Measurements from ENCODE around the gene BAAT.
A peak's percentile ranks its signal among the peaks of the same experiment; 100 is the strongest.
"Not testable (repeated sequence)": the region's sequence is repeated elsewhere in the genome, so short reads cannot be mapped to it uniquely, and the experiment has no call there.

BAAT gene

DNA sequence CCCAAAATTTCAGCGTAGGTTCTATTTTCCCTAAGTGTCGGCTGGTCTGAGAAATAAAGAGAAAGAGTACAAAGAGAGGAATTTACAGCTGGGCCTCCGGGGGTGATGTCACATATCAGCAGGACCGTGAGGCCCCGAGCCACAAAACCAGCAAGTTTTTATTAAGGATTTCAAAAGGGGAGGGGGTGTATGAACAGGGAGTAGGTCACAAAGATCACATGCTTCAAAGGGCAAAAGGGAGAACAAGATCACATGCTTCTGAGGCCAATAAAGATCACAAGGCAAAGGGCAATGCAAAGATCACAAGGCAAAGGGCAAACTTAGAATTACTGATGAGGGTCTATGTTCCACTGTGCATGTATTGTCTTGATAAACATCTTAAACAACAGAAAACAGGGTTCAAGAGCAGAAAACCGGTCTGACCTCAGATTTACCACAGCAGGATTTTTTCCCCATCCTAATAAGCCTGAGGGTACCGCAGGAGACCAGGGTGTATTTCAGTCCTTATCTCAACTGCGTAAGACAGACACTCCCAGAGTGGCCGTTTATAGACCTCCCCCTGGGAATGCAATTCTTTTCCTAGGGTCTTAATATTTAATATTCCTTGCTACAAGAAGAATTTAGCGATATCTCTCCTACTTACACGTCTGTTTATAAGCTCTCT lies at the start of gene BAAT:
Gene BAAT, minus strand, starts transcription at position 134 of the 664 bp plus-strand sequence. CDS start 13,602 bp downstream, outside the sequence.
- DNase-seq, result not testable (repeated sequence)

DNA sequence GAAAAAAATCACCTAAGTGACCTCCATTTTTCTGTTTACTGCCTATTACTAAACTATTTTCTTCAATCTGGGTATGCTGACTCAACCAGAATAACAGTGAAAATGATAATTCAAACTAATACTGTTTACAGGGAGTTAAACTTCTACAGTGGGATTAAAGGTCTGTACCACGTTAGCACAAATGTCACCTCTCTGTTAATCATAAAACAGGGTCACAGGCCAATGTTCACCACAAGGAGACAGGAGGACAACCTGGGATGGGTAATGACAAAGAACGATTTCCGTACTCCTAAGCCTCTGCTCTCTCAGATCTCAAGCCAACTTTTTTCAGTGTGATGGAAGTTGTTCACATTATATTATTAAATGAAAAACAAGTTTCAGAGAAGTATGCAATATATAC lies 48.4 kb upstream of the BAAT start:
- no peak for DNase-seq

DNA sequence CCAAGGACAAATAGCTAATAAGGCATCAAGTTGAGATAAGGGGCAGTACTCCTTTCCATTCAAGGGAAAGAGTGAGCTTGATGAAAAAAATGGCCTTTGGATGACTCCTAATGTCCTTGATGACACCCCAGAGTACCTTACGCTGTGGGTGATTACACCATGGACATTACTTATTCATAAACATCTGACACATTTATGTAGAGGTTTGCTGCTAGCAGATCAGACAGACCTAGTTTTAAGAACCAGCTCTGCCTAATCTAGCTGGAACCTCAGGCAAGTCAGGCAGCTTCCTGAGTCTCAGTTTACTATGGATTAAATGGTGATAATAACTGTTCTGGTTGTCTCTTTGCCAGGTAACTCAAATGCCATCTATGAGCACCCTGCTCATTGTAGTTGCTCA lies 47.9 kb upstream of the BAAT start:
- no peak for DNase-seq

DNA sequence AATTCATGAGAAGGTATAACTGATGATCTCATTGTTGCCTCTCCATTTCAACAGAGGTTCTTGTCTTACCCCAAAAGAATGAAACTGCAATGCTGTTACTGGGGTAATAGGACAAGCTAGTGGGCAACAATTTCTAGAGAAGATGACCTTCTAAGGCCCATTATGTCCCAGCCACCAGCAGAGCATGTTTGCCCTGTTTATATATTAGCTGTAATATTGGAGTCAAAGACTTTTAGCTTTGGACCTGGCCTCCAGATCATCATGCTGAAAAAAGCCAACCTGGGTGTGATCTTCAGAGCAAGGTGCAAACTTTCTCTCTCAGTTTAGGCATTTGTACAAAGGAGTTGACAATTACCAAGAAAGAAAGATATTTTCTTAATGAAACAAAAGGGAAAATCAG lies 47.4 kb upstream of the BAAT start:
- DNase-seq, result no peak

DNA sequence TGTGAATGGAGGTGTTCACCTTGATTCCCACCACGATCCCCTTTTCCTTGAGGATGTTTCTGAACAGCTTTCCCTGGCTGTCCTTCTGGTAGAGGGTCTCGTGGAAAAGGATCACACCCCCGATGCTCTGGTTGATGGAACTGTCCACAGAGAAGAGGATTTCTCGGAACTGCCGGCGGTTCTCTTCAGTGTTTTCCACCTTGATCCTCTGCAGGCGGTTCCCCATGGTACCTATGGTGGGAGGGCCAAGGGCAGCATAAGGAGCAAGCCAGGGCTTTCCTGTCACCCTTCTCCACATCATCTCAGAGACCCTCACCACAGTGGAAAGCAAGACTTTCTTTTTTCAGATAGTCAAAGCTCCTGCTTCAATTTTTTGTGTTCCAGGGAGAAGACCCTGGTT lies 44.9 kb upstream of the BAAT start:
- DNase-seq, result no peak

DNA sequence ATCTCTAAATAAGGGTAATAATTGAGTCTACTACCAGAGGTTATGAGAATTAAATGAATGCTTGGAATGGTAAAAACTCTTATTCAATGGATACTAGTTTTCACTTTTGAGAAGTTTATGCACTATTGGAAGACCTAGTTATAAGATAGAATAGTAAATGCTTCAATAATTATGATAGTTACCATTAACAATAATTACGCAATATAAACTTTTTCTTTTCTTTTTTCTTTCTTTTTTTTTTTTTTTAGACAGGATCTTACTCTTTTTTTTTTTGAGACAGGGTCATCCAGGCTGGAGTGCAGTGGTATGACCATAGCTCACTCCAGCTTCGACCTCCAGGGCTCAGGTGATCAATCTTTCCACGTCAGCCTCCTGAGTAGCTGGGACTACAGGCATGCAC lies 44.1 kb upstream of the BAAT start:
- DNase-seq, result no peak

DNA sequence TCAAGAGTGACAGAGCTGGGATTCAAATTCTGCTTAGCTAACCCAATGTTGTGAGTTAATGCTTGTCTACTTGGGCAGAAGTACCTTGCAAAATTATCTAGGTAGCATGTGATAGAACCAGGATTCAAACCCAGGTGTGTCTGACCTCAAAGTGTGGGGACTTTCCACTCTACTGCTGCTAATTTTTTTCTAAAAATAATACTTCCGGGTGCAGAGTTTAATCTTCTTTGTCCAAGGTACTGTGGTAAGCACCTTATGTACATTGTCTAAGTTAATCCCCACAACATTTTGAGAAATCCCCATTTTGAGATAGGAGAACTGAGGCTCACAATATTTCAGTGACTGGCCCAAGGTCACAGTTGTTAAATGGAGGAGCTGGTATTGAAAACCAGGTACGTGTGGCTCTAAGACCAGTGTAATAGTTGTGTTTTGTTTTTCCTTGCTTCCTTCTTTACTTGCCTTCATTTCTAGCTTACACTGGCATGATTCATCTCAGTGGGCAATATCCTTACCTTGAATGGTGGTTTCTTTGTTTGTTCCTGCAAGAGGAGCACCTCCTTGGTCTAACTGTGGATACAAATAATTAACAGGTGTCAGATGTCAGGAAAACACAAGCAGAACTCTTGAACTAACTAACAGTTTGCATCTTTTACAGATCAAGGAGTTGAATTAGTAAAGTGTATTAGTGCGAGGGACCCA lies 43.3 kb upstream of the BAAT start:
- no peak for DNase-seq

DNA sequence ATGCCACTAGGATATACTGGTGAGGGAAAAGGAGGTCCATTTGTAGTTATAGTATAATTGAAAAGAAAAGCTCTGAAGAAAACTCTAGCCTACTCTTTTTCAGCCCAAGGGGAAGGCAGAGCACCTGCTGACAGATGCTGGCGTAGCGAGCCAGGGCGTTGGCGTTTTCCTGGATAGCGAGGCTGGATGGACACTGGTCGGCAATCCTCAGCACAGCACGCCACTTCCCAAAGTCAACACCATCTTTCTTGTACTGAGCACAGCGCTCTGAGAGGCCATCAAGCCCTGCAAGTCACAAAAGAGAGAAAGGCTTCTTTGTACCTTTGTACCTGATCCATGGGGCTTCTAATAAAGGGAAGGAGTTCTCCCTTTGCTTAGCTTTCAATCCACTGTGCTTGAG lies 42.6 kb upstream of the BAAT start:
- no peak for DNase-seq

DNA sequence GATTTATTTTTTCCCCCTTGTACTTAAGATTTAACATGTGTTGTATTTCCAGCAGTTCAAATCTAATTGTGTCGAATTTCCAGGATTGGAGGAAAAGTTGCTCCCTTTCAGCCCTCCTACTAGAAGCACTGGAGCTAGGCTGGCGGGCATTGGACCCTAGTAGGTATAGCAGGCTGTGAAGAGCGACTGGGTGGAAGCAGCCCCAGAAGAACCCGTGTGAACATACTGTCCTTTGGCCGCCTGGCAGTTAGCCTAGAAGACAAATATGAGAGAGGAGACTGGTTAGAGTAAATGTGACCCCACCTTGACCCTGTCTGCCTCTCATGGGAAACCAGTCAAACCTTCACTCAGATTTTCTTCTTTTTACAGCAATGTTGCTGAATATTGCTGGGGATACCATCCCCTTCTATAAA lies 36.9 kb upstream of the BAAT start:
- DNase-seq, result no peak

DNA sequence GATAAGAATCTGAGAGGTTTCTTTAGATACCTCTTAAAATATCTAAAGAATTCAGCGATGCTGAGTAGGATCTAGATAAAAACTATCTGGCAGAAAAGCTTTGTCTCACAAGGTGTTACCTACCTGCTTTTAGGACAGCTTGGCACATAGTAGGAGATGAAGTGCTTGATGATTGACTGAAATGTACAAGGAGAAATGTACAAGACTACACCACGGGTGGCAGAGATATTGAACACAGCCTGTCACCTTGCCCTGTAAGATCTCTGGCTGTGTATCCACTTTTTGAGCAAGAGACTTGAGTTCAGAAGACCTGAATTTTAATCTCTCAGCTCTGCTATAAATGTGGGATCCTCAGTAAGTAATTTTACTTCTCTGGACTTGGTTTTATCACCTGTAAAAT lies 35.1 kb upstream of the BAAT start:
- DNase-seq, result no peak

DNA sequence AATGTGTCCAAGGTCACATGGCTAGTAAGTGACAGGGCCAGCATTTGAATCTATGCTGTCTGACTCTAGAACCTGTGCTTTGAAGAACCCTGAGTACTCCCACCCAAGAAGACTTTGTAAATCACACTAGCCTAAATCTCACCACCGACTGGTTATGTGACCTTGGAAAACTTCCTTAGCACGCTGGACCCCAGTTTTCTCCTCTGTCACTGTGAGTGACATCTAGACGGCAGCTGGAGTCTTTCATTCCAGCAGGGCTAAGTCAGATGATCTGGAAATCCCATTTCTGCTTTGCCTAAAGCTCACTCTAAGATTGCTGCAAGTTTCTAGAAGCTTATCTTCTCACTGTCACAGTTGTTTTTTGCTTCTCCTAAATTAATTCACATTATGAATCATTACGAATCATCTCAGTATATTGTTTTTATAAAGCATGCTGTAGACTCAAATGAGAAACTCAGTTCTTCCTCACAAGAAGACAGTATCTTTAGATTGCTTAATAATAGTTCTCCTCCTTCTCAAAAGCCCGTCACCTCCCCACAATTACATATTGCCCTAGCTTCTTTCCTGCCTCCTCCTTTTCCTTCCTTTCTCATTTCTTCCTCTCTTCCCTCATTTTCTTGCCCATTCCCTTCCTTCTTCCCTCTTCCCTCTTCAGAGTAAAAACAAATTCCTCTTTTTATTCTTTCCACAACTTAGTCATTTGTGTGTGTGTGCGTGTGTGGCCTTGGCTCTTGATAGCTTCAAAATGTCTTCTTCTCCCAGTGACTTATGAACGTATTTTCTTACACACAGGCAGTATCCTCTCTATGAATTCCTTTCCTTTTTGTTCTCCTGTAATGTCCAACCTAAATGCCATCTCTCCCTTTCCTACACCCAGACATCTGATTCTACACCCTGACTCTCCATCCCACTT lies 34.0 kb upstream of the BAAT start:
- DNase-seq, result no peak

DNA sequence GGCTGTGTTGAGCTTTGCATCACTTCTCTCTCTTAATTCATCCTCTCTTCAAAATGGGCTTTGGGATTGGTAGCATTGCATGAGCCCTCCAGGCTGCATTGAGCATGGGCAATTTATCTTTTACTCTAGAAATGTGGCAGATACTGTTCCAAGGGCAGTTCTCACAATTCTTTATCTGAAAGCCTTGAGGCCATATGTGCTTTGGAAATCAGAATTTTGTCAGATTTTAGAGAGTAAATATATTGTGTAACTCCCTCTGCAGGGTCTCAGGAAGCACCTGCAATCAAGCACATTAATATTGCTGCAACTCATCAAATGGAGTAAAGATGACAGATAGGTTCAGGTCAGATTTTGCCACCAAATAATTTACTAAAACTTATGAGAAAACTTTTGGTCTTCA lies 33.2 kb upstream of the BAAT start:
- no peak for DNase-seq

DNA sequence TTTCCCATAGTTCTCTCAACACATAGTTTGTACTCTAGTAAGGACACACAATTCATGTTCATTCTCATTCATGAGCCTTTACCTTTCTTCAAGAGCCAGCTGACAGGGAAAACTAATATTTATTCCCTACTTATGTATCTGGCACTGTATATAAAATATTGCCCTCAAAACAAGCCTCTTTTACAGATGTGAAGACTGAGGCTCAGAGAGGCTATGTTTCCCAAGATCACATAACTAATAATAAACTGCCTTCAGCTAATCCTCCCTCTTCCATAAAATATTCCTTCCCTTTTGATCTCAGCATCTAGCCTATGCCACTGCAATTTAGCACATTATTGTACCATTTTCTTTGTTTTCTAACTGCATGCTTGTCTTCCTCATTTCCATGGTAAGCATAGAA lies 32.6 kb upstream of the BAAT start:
- DNase-seq, result no peak

DNA sequence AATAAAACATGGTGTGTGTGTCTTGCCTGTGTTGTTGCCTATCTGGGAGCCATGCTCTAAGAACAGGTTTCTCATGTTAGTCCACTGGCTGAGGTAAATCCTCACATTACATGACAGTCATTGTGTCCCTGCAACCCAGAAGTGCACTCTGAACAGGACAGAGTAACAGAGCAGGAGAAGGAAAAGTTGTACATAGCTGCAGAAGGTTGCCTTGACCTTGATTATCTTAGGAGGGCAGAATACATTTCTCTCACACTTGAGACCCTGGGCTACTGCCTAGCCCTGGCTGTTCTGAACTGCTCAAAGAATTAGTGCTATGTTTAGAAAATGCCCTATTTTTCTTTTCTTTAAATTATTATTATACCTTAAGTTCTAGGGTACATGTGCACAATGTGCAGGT lies 30.8 kb upstream of the BAAT start:
- DNase-seq, result no peak

DNA sequence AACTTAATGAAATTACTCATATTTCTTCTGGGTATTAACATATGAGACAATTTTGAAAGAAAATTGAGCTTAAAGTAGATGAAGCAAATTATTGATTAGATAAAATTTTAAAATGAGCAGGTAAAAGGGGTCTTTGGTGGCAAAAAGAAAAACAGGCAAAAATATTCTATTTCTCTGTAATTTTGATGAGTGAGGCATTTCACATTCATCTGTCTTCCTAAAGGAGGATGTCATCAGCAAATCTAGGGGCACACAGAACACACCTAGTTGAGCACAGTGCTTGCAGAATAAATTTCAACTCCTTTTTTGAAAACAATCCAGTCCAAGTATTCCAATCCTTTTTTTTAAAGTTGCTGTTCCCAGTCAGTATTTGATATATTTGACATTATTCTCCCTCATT lies 30.0 kb upstream of the BAAT start:
- DNase-seq, result no peak

DNA sequence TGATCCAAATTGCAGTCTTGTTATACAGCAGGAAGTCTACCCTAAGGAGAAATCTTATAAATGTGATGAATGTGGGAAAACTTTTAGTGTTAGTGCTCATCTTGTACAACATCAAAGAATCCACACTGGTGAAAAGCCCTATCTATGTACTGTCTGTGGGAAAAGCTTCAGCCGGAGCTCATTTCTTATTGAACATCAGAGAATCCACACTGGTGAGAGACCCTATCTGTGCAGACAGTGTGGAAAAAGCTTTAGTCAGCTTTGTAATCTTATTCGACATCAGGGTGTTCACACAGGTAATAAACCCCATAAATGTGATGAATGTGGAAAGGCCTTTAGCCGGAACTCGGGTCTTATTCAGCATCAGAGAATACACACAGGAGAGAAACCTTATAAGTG lies 24.3 kb upstream of the BAAT start:
- DNase-seq, result no peak

DNA sequence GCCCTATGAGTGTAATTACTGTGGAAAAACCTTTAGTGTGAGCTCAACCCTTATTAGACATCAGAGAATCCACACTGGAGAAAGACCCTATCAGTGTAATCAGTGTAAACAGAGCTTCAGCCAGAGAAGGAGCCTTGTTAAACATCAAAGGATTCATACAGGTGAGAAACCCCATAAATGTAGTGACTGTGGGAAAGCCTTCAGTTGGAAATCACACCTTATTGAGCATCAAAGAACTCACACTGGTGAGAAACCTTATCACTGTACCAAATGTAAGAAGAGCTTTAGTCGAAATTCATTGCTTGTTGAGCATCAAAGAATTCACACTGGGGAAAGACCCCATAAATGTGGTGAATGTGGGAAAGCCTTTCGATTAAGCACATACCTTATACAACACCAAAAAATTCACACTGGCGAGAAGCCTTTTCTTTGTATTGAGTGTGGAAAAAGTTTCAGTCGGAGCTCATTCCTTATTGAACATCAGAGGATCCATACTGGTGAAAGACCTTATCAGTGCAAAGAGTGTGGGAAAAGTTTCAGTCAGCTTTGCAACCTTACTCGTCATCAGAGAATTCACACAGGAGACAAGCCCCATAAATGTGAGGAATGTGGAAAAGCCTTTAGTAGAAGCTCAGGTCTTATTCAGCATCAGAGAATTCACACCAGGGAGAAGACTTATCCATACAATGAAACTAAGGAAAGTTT lies 23.7 kb upstream of the BAAT start:
- DNase-seq, result no peak

DNA sequence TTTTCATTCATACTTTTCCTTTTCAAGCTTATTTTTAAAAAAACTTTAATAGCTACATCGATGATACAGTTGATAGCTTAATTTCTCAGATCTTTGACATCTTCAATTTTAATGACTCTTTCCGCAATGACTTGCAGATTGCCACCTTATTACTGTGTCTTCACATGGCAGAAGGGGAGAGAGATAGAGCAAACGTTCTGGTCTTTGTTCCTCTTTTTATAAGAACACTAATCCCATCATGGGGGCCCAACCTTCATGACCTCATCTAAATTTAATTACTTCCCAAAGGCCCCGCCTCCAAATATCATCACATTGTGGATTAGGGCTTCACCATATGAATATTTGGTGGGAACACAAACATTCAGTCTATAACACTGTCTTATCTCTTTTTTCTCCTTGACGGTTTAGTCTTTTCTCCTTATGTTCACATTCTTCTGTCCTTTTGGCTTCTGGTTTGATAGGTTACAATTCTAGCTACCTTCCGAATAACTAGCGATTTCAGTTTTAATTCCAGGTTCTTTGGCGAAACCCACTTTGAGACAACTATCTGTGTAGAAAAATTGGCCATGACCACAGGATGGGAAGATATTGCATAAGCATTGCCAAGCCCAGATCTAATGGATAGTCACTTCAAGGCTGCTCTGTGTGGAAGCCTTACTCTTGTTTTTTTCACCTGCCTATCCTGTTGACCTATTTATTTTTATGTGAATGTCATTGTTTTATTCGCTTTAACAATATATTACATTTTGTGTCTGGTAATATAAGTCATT lies 18.9 kb upstream of the BAAT start:
- DNase-seq, result no peak

DNA sequence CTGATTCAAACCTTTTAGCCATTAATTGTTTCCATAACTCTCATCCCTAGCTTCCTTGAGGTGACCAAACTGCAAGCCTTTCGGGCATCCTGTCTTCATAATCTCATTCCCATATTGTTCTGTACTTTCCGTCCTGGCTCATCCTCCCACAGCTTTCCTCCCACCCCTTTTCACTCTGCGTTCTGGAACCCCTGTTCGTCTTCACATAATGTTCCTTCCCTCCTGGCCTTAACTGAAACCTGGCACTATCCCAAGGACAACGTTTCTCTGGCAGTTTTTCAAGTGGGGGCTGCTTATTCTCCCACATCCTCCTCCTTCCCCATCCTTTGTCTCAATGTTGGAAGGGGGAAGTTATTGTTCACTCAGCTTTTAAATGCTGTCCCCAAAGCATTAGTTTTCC lies 15.3 kb upstream of the BAAT start:
- DNase-seq, result peak in 1 of 51 donors; percentile 16

DNA sequence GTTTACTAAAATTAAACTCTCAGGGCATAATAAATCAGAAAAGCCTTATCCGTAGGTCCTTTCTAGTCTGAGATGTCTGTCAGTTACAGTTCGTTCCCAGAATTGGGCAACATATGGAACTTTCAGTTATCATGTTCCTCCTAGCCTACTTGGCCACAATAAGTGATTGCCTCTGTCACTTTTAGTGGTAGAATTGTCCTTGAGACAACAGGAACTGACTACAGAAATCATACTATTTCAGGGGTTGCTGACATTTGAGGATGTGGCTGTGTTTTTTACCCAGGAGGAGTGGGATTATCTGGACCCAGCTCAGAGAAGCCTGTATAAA lies 14.8 kb upstream of the BAAT start:
- no peak for DNase-seq

Measured in hypothalamus (tissue), 51 donors.